ENCODE data around the gene ANKEF1.

The ANKEF1 gene

DNA sequence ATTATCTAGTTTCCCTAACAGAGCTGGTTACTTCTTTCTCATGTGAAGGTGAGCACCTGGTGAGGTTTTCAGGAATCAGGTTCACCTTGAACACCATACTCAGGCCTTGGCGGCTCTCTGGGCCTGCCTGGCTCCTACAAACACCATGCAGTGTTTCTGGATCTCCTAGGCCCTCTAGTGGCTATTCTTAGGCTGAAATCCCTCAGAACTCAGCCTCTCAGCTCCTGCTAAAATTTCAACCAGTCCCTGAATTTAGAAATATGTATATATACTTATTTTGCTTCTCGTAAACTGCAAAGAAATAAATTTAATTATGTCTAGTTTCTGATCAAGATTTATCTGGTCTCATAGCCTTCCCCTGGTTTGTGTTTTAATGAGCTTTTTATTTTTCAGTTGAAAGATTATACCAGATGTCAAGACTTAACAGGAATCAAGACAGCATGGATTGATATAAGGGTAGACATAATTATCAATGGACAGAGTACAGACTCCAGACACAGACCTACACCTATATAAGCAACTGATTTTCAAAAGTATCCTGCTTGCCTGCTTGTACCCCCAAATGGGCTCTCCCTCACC lies 55.9 kb downstream of the ANKEF1 start:
- DNase-seq: peak; percentile 67

DNA sequence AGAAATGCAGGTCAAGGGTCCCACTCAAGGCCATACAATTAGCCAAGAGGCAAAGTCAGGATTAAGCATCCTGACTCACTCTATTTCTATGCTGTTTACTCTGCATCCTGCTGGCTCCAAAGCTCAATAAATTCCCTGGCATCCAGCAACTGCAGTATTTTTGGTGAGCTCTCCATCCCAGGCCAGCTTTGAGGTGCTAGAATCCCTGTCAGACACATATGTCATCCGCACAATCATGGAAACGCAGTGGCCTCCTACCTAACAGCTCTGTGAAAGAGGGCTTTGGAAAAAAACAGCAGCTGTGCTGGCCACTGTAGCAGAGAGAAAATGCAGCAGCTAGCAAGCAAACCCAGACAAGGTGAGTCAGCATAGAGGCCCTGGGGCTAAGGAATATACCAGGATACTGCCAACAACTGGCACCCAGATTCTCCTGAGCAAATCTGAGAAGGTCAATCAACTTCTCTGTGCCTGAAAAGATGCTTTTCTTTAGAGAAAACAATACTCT lies 58.4 kb downstream of the ANKEF1 start:
- DNase-seq: no peak

DNA sequence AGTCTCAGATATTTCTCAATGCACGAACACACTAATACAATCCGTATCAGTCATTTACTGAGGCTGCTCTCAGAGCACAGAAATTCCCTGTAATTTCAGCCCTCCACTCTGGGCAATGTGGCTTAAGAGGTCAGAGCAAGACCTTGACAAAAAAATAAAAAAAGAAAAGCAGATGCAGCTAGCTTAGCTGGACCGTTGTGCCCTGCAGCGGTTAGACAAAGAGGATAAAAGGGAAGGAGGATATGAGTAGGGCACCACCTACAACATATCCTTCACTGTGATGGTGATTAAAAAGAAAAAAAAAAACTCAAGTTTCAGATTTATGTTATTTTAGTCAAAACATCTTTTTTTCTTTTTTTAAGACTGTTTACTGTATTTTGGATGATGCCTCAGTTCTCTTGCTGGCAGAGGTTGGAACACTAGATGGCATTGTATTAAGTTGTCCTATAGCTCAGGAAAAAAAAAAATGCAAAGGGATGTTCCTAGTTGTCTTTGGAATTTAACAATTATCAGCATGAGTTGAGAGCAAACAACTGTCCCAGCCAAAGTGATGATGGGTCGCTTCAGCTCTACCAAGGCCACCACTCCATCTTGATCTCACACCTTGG lies 59.9 kb downstream of the ANKEF1 start:
- DNase-seq: no peak

DNA sequence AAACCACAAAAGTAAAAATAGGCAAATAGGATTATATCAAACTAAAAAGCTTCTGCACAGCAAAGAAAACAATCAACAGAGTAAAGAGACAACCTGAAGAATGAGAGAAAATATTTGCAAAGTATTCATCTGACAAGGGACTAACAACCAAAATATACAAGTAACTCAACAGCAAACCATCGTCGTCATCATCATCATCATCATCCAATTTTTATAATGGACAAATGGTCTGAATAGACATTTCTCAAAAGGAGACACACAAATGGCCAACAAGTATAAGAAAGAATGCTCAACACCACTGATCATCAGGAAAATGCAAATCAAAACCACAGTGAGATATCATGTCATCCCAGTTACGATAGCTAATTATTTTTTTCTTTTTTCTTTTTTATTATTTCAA lies 62.0 kb downstream of the ANKEF1 start:
- DNase-seq: no peak

DNA sequence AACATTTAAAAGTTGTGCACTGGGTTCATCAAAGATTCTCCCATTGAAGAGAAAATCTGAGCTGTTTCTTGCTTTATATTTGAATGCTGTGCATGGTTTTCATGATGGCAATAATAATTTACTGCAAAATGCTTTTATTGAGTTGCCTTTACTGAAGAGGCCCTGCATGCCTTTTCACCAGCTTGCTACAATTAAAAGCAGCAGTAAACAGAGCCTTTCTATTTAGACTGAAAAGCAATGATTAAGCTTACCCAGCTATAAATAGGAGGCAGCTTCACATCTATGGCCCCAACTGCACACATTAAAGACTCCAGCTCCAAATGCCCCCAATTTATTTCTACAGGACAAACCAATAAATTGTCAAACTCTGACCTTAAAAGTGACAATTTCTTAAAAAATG lies 70.3 kb downstream of the ANKEF1 start:
- DNase-seq: no peak

Data from inflammatory macrophage (primary cell).